Neural progenitor cell (in vitro differentiated cells): ENCODE measurements around the gene CREG1. TPM values are rescaled to one million over a fixed set of nuclear protein-coding genes. Genes with fewer than 3 reads are reported as not detected.

Source experiments
- DNase-seq: peaks from one replicate; pipeline ENCODE4 v3.0.0-alpha.2; 2016; ENCODE audit warnings: low spot score
- H2AFZ ChIP-seq: fragments of 200-600 bp; sonication (generic); replicated peaks from 2 replicates; pipeline ENCODE4 v1.6.1; 2016; ENCODE audit warnings: antibody characterized with exemption
- H3F3A ChIP-seq: fragments of 200-600 bp; sonication (generic); 2 replicates; pipeline ENCODE4 v1.6.1; 2016; ENCODE audit warnings: antibody characterized with exemption, low read depth
- H3K27ac ChIP-seq: fragments of 200-600 bp; sonication (generic); 2 replicates; pipeline ENCODE4 v1.5.1; 2016; ENCODE audit warnings: mild to moderate bottlenecking
- H3K27me3 ChIP-seq: fragments of 200-600 bp; sonication (generic); 2 replicates; pipeline ENCODE4 v1.6.1; 2016; ENCODE audit warnings: mild to moderate bottlenecking, moderate library complexity
- H3K36me3 ChIP-seq: fragments of 200-600 bp; sonication (generic); 2 replicates; pipeline ENCODE4 v1.5.1; 2016
- H3K4me1 ChIP-seq: fragments of 200-600 bp; sonication (generic); 2 replicates; pipeline ENCODE4 v1.6.1; 2016; ENCODE audit warnings: mixed run types
- H3K4me2 ChIP-seq: fragments of 200-600 bp; sonication (generic); 2 replicates; pipeline ENCODE4 v1.6.1; 2016
- H3K4me3 ChIP-seq: fragments of 200-600 bp; sonication (generic); 2 replicates; pipeline ENCODE4 v1.5.1; 2016
- H3K79me2 ChIP-seq: fragments of 200-600 bp; sonication (generic); 2 replicates; pipeline ENCODE4 v1.6.1; 2016; ENCODE audit warnings: low read depth
- H3K9ac ChIP-seq: fragments of 200-600 bp; sonication (generic); 2 replicates; pipeline ENCODE4 v1.6.1; 2016
- H3K9me3 ChIP-seq: fragments of 200-600 bp; sonication (generic); 2 replicates; pipeline ENCODE4 v1.5.1; 2016; ENCODE audit warnings: low read depth
- H4K20me1 ChIP-seq: fragments of 200-600 bp; sonication (generic); 2 replicates; pipeline ENCODE4 v1.6.1; 2016; ENCODE audit warnings: low read depth
- H3K27ac Mint-ChIP-seq: 3 replicates; pipeline ENCODE4 v1.8.0; 2021; ENCODE audit warnings: mixed read lengths
- H3K27me3 Mint-ChIP-seq: 2 replicates; pipeline ENCODE4 v1.8.0; 2022; ENCODE audit warnings: low read depth, mild to moderate bottlenecking, inconsistent platforms, moderate library complexity, mixed read lengths; ENCODE audit not compliant: insufficient read depth
- H3K36me3 Mint-ChIP-seq: 3 replicates; pipeline ENCODE4 v1.8.0; 2021; ENCODE audit warnings: mixed read lengths
- H3K4me1 Mint-ChIP-seq: 3 replicates; pipeline ENCODE4 v1.8.0; 2021; ENCODE audit warnings: mixed read lengths
- H3K4me3 Mint-ChIP-seq: 3 replicates; pipeline ENCODE4 v1.8.0; 2021; ENCODE audit warnings: mild to moderate bottlenecking, moderate library complexity, mixed read lengths
- H3K9me3 Mint-ChIP-seq: 3 replicates; pipeline ENCODE4 v1.8.0; 2020; ENCODE audit warnings: mixed read lengths
- CTCF ChIP-seq: fragments of 200-600 bp; sonication (generic); IDR thresholded peaks from 2 replicates; pipeline ENCODE4 v1.5.1; 2017; ENCODE audit warnings: antibody characterized with exemption, mild to moderate bottlenecking
- EZH2 ChIP-seq: fragments of 200-600 bp; sonication (generic); IDR thresholded peaks from 2 replicates; pipeline ENCODE4 v1.6.1; 2017; ENCODE audit warnings: antibody characterized with exemption, mild to moderate bottlenecking, moderate library complexity
- EZH2phosphoT487 ChIP-seq: fragments of 200-600 bp; sonication (generic); IDR thresholded peaks from 2 replicates; pipeline ENCODE4 v1.6.1; 2017; ENCODE audit warnings: antibody characterized with exemption
- total RNA-seq: library from RNA; depleted of rRNA; stranded (reverse); fragments of >200 nt; gene quantifications from 2 replicates; pipeline ENCODE4 v1.2.3, GENCODE V29; 2015; ENCODE audit warnings: low replicate concordance

CREG1 gene
- total RNA-seq, 1 donor from 2014 or later, result 55.6 TPM

GRCh38 chr1:167599957-167600581 is 46.5 kb upstream of the CREG1 start:
- Histone ChIP-seq H2AFZ (no peak overlapping the region), H3K9me3 (no peaks in the 10 kb centered on the region), H3K27ac (no peak overlapping the region), H3K4me2 (no peak overlapping the region), H3K27me3 (no peaks in the 10 kb centered on the region), H3K4me3 (no peak overlapping the region), H4K20me1 (no peaks in the 10 kb centered on the region), H3K4me1 (peaks cover 5% of the 10 kb centered on the region), H3K9ac (no peak overlapping the region), H3F3A (no peaks in the 10 kb centered on the region), H3K79me2 (no peaks in the 10 kb centered on the region), H3K36me3 (no peaks in the 10 kb centered on the region)
- no peak for DNase-seq
- peaks cover 13% of the 10 kb centered on the region for H3K9me3 Mint-ChIP-seq
- no peaks in the 10 kb centered on the region for H3K36me3 Mint-ChIP-seq
- H3K4me1 Mint-ChIP-seq, result peaks cover 18% of the 10 kb centered on the region
- H3K4me3 Mint-ChIP-seq, result no peak overlapping the region
- no peak overlapping the region for H3K27ac Mint-ChIP-seq
- peaks cover 5% of the 10 kb centered on the region for H3K27me3 Mint-ChIP-seq
- TF ChIP-seq CTCF (peak; percentile 33), EZH2 (no peak)

GRCh38 chr1:167594822-167595221 is 41.3 kb upstream of the CREG1 start:
- H3K36me3 ChIP-seq, result no peaks in the 10 kb centered on the region
- peaks cover 11% of the 10 kb centered on the region for H3K9me3 Mint-ChIP-seq
- TF ChIP-seq CTCF (no peak), EZH2 (no peak), EZH2phosphoT487 (no peak)
- H3K9ac ChIP-seq, result no peak overlapping the region
- H3K4me1 ChIP-seq, result no peaks in the 10 kb centered on the region
- no peaks in the 10 kb centered on the region for H3K27me3 ChIP-seq
- no peak overlapping the region for H2AFZ ChIP-seq
- H3K4me3 Mint-ChIP-seq, result no peak overlapping the region
- no peaks in the 10 kb centered on the region for H4K20me1 ChIP-seq
- H3K4me1 Mint-ChIP-seq, result peaks cover 2% of the 10 kb centered on the region
- no peak overlapping the region for H3K27ac ChIP-seq
- no peaks in the 10 kb centered on the region for H3K79me2 ChIP-seq
- no peaks in the 10 kb centered on the region for H3K9me3 ChIP-seq
- H3K4me3 ChIP-seq, result no peak overlapping the region
- H3K27ac Mint-ChIP-seq, result no peak overlapping the region
- H3K4me2 ChIP-seq, result no peak overlapping the region
- no peaks in the 10 kb centered on the region for H3F3A ChIP-seq
- H3K27me3 Mint-ChIP-seq, result peaks cover 2% of the 10 kb centered on the region
- no peak for DNase-seq
- no peaks in the 10 kb centered on the region for H3K36me3 Mint-ChIP-seq

- H3K79me2 ChIP-seq, result no peaks in the 10 kb centered on the region
- H3K9me3 ChIP-seq, result no peaks in the 10 kb centered on the region
- no peak overlapping the region for H3K27ac ChIP-seq
- H2AFZ ChIP-seq, result no peak overlapping the region
- H3K36me3 Mint-ChIP-seq, result no peaks in the 10 kb centered on the region
- H3K4me1 Mint-ChIP-seq, result peaks cover 2% of the 10 kb centered on the region
- H3K27me3 Mint-ChIP-seq, result peaks cover 2% of the 10 kb centered on the region
- TF ChIP-seq EZH2 (no peak), EZH2phosphoT487 (no peak), CTCF (no peak)
- no peak overlapping the region for H3K4me3 ChIP-seq
- no peak overlapping the region for H3K4me3 Mint-ChIP-seq
- peaks cover 7% of the 10 kb centered on the region for H3K9me3 Mint-ChIP-seq
- no peak overlapping the region for H3K4me2 ChIP-seq
- no peaks in the 10 kb centered on the region for H3F3A ChIP-seq
- H3K36me3 ChIP-seq, result no peaks in the 10 kb centered on the region
- no peaks in the 10 kb centered on the region for H3K27me3 ChIP-seq
- no peak overlapping the region for H3K9ac ChIP-seq
- no peaks in the 10 kb centered on the region for H3K4me1 ChIP-seq
- no peaks in the 10 kb centered on the region for H4K20me1 ChIP-seq
- no peak for DNase-seq
- no peak overlapping the region for H3K27ac Mint-ChIP-seq
Observed at GRCh38 chr1:167593860-167594259, 40.3 kb upstream of the CREG1 start.
